Left ventricle myocardium superior (tissue), 1 donor: ENCODE results near the gene PTPRG. TPM values are rescaled to one million over a fixed set of nuclear protein-coding genes. Genes with fewer than 3 reads are reported as not detected.
"Not testable (repeated sequence)": the region's sequence is repeated elsewhere in the genome, so short reads cannot be mapped to it uniquely, and the experiment has no call there.

Source experiments
- ATAC-seq: fragments of 200-7000 bp; cut with Tn5 transposase; one replicate; pipeline ENCODE4 v1.9.1; 2020; ENCODE audit warnings: mild to moderate bottlenecking, moderate library complexity
- DNase-seq: peaks from one replicate; pipeline ENCODE4 v3.0.0-alpha.2; 2020
- intact Hi-C: fragments of 100-400 bp; cut with micrococcal nuclease; formaldehyde crosslinking; loops from one replicate; pipeline ENCODE4 v1.11.0; 2022
- total RNA-seq: library from RNA; stranded (reverse); fragmentation: NEBNext Ultra II Directional; extraction: Animal tissue kit (Norgen Biotek cat#: 25700); gene quantifications from one replicate; pipeline ENCODE4 v1.2.1, GENCODE V29; 2021
- donor health status: DM: no; HTN: yes; CAD: no; lungs with severe emphysema.

Gene PTPRG
- total RNA-seq, 1 donor from 2014 or later = 30.4 TPM

DNA sequence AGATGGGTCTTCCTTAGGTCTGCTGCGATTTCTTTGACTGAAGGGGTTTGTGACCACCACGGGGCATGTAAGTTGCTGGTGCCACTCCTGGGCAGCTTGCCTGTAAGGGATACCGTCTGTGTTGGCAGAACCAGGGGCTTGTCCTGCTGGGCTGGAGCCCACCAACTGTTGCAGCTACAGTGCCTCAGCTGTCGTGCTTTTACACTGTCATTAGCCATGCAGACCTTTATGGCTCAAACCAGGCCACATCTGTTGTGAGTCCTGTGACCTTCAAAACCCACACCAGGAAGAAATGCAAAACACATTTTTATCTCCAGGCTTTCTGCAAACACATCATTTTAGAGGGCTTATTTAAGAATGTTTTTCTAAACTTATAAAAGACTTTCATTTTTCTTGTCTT lies 168.7 kb downstream of the PTPRG start:
- DNase-seq = no peak
- intact Hi-C loops = no loop called here
- peak; percentile 6 for ATAC-seq

DNA sequence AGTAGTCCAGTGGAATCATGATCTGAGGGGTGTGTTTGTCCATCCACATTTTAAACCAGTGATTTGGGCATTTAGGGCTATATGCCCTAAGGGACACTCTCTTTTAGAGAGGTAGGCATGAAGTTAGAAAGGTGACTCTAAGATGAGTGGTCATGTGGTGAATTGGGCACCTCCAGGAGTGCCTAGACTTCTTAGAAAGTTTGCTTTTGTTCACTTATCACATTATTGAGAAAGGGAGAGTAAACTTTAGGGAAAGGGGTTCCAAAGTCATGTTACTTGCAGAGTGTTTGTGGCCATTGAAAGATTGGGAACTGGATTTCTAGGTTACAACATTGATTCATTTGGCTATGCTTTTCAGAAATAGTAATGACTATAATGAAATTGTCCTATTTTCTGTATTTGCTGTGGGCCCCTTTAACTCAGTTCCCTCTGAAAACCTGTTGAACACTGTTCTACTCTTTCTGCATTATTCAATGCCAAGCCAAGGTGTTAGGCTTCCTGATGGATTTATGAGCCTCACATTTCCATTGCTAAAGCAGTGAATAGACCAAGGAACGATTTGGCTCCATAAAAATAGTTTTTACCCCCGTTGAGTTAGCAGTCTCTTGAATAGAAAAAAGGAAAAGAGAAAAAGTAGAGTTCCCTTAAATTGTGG lies 169.3 kb downstream of the PTPRG start:
- no peak for DNase-seq
- no peak for ATAC-seq
- intact Hi-C loops = no loop called here

DNA sequence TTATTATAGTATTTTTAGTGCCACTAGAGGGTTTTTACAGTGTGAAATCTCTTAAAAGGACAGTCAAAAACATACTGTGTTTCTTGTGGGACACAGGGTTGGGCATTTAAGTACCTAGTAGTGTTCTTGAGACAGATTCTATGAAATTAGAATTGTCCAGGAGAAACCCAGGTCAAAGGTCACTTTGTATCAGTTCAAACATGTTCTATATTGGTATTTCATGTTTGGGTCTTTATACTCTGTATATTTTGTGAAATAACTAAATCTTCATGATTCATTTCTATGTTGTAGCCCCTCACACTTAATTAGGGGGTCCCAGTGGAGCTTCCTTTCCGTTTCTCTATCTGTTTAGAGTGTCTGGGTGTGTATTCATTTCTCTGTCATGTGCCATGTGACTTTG lies 171.6 kb downstream of the PTPRG start:
- ATAC-seq = no peak
- intact Hi-C loops = no loop called here
- no peak for DNase-seq

DNA sequence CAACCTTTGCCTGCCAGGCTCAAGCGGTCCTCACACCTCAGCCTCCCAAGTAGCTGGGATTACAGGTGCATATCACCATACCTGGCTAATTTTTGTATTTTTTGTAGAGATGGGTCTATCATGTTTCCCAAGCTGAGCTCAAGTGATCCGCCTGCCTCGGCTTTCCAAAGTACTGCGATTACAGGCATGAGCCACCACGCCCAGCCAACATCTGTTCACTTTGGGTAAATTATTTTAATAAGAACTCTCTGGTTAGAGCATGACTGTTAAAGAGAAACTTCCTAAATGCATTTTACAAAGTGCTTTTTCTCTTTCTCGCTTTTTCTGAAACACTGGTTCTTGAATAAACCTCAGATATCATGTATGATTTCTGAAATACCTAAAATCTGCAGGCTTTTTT lies 172.5 kb downstream of the PTPRG start:
- DNase-seq (no peak), ATAC-seq (peak; percentile 54)
- intact Hi-C loops = no loop called here

DNA sequence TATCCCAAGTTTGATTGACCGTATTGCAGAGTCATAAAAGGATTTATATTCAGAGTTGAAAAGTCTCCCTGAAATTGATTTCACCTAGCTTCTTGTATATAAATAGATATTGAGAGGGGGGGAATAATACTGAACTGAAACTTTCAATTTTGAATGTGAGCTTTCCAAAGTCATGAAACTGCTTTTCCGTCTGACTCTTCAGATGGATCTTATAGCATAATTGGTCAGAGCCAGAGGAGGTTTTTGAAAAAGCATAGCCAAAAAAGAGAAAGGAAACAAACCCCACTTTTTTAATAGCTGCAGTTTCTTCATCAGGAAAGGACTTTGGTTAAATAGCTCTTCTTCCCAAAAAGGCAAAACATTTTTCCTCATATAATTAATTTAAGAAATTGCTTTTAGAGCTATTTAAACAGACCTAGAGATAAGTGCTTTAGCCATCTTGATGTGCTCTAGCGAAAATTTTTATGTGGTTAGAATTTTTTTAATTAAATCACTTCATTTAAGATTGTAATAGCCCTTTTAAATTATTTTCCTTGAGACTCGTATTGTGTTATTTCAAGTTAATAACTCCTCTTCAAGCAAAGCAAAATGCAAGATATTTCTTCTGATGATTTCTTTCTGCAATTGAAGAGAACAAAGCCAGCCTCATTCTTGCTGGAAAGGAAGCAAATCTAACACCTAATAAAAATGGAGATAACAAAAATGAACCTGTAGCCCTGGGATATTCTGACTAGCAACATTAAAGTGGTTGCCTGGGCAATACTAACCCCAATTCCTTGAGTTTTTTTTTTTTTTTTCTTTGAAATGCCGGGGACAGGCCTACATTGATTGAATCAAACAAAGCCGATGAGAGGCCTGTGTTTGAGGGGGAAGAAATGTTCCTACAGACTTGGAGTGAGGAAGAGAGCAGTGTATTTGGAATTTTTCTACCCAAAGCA lies 173.6 kb downstream of the PTPRG start:
- DNase-seq = no peak
- ATAC-seq = no peak
- intact Hi-C loops = no loop called here

DNA sequence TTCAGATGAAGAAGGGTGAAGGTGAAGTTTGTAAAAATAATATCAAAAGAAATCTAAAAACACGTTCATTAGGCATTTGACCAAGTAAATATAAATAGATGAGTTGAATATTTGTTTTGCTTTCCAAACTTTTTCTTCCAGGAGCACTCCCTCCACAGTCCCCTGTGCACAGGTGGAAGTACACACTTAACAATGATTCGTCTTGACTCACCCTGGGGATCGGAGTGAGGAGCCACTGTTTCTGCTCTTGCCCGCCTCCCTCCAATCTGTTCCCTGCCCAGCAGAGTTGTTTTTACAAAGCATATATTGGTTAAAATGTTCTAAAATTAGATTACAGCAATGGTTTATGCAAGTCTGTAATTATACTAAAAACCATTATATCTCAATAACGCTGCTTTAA lies 175.1 kb downstream of the PTPRG start:
- intact Hi-C loops = no loop called here
- DNase-seq (no peak), ATAC-seq (no peak)

DNA sequence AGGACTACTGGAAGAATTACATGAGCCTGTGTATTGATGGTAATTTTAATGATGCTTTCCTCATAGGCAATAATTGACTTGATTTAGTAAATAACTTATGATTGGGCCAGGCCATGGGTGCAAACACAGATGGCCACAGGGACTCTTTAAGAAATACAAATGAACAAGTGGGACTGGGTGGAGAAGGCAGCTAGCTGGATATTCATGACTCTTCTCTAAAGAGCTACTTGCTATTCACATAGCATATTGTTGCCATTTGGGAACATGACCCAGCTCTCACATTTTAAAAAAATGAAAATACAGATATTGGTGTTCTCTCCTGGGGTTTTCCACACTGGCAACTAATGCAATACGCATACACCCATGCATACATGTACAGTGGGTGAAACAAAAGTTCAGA lies 178.3 kb downstream of the PTPRG start:
- no peak for ATAC-seq
- DNase-seq = no peak
- intact Hi-C loops = no loop called here

DNA sequence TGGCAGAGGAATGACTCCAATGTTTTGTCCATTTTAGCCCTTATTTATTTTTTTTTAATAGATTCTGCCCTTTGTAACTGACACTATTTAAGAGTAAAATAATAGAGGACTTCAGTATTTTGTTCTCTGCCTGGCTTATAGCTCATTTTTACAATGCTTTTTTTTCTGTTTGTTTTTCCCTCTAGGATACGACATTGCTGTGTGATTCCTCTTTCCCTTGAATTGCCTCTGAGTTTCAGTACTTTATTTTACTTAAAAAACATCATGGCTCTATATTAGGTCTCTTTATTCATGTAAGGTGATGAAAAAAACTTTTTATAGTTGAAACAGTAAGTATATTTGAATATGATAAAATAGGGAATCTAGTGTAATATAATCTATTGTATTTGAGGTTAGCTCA lies 179.1 kb downstream of the PTPRG start:
- ATAC-seq (no peak), DNase-seq (no peak)
- intact Hi-C loops = no loop called here

DNA sequence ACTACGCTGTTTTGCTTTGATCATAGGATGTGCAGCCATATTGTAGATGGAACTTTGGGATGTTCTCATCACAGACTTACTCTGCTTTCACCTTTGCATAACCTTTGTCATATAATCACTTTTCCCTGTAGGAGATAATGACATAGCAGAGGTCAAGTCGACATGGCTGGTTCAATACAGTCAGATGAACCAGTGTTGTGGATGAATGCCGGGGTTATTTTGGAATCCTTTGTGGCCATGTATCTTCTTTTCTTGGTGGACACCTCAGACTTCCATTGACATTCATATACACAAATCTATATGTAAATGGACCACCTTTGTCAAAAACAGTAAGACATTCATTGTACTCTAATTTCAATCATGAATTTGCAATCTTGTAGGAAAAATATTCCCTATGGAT lies 180.2 kb downstream of the PTPRG start:
- intact Hi-C loops = no loop called here
- DNase-seq = no peak
- no peak for ATAC-seq

DNA sequence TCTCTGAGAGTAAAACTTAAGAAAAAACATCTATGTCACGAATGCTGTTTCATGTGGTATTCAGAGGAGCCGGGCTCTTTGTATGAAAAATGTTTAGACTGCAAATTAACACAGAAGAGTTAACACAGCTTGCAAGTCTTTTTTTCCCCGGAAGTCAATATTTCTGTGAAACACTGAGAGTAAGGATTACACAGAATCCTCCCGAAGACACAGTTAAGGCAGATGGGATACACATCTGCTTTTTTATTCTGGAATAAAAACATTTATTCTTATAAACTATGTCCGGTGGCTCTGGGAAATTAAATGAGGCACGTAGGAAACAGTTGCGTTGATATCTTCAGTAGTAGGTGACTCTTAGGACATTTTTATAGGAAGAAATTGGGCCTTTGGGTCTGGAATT lies 180.6 kb downstream of the PTPRG start:
- intact Hi-C loops = no loop called here
- ATAC-seq (no peak), DNase-seq (no peak)

DNA sequence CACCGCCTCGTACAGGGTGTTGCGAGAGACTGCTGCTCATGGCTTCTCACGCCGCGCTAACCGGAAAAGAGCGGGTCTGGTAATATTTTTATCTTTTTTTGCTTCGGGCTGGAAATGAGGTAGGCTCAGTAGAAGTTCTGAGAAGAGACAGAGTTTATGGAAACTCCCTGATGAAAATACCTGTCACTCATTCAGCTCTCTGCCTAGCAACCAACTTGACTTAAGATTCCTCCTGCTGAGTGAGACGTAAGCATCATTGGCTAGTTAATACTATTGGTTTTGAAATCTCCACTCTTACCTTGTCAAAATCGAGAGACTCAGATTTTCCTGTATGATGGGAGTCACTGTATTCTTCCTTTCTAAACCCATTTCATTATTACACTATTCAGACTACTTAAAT lies 181.7 kb downstream of the PTPRG start:
- ATAC-seq = no peak
- DNase-seq = no peak
- intact Hi-C loops = no loop called here

DNA sequence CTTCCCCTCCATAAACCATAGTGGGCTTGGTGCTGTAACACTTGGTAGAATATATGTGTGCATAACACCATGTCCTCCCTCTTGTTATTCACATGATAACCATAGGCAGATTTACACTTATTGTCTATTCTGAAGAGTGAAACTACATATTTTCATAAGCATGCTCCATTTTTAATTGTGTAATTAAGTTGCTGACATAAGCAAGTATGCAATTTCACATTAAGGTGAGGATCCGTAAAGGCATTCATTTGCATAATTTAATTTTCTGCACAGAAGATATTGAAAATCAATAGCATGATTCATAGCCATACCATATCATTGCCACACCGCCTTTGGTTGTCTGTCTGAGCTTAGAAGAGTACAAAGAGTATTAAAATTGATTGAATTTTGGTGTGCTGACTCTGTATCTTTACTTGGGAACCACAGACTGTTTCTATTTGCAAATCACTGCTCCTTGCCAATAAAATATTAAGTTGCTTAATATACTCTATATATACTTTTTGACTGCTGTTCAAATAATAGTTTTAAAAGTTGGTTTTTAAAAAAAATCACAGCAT lies 182.4 kb downstream of the PTPRG start:
- no peak for ATAC-seq
- intact Hi-C loops = no loop called here
- DNase-seq = no peak

DNA sequence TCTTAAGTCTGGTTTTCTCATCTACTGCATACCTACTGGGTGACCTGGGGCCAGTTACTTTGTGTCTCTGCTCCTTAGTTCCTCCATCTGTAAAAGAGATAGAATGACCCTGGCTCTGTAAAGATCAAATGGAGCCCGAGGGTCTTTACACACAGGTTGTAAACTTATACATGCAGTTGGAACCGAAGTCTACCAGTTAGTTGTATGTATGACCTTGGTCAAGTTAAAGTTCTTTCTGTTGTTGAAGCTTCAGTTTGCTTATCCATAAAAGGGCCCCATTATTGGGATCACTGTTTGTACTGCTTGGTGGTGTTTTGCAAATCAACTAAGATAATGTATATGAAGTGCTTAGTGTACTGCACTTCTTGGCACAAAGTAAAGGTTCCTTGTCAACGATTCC lies 186.9 kb downstream of the PTPRG start:
- DNase-seq (no peak), ATAC-seq (no peak)
- intact Hi-C loops = no loop called here

DNA sequence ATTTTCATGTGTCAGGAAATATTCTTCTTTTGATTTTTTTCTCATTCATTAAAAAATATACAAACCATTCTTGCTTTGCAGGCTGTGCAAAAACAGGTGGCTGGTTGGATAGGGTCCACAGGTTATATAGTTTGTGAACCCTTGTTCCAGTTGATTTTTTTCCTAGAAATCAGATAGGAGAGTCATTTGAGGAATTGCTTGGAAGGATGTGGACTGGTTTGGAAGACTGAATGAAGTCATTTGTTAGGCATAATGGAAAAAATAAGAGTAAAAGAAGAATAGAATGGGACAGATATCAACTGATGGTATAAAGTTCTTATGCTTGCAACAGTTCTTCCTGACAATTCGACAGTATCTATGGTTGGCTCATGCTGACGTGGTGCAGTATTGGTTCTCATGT lies 189.4 kb downstream of the PTPRG start:
- no peak for ATAC-seq
- DNase-seq = no peak
- intact Hi-C loops = no loop called here

DNA sequence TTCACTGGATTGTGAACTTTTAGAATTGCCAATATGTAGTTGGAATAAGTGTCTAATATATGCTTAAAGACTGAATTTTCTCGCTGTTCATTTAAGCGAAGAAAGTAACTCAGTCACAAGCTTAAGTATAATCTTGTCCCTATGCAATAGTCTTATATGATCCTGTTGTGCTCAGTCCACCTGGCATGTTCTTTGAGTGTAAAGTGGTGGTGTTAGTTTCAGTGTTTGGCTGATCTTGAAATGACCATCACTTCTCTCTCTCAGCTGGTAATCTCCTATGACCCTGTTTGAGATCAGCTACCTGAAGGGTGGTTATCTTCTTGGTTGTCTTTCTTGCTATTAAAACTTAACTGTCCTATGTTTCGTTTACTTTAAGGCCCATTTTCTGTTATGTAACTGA lies 197.5 kb downstream of the PTPRG start:
- intact Hi-C loops = no loop called here
- DNase-seq (no peak), ATAC-seq (no peak)

DNA sequence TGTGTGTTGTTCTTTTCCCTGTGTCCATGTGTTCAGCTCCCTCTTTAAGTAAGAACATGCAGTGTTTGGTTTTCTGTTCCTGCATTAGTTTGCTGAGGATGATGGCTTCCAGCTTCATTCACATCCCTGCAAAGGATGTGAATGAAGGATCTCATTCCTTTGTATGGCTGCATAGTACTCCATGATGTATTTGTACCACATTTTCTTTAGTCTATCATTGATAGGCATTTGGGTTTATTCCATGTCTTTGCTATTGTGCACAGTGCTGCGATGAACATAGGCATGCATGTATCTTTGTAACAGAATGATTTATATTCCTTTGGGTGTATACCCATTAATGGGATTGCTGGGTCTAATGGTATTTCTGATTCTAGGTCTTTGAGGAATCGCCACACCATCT lies 199.4 kb downstream of the PTPRG start:
- ATAC-seq, intact Hi-C loops, DNase-seq: not testable (repeated sequence)

DNA sequence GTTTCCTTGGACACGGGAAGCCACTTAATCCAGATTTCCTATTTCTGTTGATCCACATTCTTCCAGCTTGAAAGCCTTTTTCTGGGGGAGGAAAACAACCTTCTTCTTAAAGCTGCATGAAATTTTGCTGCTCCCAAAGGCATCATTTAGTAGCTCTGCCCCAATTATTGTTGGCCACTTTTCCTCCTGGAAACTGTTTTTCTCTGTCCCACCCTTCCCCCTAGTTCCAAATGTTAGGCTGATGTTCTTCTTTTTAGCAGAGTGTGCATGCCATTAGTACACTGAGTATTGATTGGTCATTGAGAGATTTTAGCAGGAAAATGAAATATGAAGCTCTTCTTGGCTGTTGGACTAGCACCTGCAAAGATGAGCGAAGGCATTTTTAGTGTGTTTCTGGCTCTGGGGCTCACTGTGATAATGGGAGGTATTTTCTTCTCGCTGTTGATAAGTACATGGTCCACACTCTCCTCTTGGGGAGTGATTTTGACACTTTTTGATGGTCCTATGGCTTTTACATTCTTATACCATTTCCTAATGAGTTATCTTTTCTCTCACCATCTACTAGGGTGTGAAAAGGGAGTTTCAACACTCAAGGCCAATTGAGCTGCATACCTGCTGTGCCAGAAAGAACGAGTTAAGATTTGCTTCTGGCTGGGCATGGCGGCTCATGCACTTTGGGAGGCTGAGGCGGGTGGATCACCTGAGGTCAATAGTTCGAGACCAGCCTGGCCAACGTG lies 200.5 kb downstream of the PTPRG start:
- ATAC-seq = peak; percentile 61
- intact Hi-C loops = no loop called here
- DNase-seq = no peak

DNA sequence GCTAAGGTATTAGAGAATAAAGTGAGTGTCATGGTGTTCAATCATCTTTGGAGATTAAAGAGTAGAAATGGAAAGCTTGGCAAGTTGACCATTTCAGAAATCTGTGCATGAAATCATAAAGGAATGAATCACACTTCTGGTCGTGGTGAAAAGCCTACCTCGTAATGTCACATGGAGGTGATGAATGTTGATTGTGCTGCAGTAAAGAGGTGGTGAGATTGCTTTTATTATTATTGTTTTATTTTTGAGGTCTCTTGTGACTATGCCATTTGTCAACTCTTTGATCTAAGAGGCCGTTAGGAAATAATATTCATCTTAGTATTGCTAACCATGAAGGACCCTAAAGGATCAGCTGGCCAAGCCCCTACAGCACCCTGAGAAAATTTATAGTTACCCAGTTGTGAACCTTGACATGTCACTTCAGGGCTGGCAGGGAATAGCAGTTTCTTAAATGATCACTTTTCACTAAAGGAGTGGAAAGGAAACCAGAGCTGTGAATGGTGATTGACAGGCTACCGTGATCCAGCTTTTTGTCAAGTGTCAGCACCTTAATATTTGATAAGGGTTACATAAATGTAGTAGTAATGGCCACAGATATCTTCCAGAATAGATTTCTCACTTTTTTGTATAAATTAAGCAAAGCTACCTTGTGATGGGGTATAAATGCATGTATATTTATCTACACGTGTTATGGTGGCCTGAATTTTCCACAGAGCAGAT lies 203.9 kb downstream of the PTPRG start:
- ATAC-seq (no peak), DNase-seq (no peak)
- intact Hi-C loops = no loop called here

DNA sequence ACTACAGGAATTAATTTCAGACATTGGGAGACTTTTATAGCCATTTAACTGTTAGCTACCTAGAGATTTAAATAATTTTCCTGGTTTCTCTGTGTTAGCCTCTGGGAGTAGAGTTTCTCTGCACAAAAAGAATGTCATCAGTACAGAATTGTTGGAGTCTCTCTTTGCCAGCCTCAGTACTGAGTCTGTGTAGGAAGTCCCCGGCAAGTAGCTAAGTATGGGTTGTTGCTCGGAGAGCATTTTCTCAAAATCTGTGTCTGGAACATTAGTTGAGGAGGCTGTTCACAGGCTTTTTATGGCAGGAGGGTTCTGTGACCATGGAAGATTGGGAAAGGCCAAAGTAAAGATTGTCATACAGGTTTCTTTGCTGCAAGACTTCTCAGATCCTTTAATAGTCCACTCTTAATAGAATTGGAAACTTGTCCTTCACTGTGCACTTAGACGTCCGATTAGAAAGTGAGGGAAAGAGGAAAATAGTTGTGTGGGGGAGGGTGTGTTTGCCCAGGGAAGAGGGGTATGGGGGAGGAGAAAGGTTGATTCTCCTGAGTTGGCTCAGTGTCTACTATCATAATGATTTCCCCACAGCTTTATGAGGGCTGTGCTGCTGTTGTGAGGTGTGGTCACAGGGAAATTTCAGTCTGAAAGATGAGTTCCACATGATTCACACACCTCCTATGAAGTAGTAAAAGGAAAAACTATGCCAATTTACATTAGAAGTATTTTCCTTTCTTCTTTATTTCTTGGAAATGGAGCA lies 207.1 kb downstream of the PTPRG start:
- DNase-seq (no peak), ATAC-seq (no peak)
- intact Hi-C loops = no loop called here
